ENCODE results near the gene SFMBT2.

DNA sequence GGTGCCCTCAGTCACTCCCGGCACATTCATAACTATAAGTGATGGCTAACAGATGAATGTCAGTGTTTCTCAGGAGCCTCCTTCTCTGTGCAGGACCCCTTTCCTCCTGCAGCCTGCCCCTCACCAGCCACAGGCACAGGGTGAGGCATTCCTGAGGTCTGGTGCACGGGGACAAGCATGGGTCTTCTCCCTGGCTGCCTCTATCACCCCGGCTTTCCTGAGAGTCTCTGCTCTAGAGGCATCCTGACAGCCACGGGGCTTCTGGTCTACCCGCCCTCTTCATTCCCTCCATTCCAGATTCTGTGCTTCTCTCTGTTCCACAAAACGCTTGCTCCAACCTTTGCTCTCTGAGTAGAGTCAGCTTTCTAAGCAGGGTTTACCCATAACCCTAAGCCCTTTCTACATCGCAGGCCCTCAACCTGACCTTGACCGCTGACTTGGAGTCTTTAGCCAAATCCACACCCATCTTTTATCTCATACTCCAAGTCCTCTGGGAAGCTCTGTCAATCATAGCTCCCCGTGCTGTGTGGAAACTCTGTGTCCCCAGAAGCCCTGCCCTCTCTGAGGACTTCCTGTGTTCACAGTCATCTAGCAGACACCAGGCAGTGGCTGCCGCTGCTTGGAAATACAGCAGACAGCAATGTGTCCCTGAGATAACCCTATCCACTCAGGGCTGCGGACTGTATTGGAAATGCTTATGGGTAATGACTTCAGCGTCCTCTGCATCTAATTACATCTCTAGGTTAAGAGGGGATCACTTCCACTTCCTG lies 159.0 kb downstream of the SFMBT2 start:
- TF ChIP-seq, protein P1, sequence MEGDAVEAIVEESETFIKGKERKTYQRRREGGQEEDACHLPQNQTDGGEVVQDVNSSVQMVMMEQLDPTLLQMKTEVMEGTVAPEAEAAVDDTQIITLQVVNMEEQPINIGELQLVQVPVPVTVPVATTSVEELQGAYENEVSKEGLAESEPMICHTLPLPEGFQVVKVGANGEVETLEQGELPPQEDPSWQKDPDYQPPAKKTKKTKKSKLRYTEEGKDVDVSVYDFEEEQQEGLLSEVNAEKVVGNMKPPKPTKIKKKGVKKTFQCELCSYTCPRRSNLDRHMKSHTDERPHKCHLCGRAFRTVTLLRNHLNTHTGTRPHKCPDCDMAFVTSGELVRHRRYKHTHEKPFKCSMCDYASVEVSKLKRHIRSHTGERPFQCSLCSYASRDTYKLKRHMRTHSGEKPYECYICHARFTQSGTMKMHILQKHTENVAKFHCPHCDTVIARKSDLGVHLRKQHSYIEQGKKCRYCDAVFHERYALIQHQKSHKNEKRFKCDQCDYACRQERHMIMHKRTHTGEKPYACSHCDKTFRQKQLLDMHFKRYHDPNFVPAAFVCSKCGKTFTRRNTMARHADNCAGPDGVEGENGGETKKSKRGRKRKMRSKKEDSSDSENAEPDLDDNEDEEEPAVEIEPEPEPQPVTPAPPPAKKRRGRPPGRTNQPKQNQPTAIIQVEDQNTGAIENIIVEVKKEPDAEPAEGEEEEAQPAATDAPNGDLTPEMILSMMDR (IDR thresholded peaks at IDR 0.05): no peak
- TF ChIP-seq POLR2A (IDR thresholded peaks at IDR 0.05): no peak

Measured in body of pancreas (tissue), 4 donors.